SU-DHL-6 (cell line): ENCODE results near the gene NOP14.

ENCODE experiments used
- H2AFZ ChIP-seq: fragments of 200-600 bp; sonication (generic); 2 replicates; pipeline ENCODE4 v1.6.1; 2014; ENCODE audit warnings: low read depth, mild to moderate bottlenecking, moderate library complexity, mixed read lengths, antibody characterized with exemption, low read length; ENCODE audit not compliant: severe bottlenecking
- H3F3A ChIP-seq: fragments of 200-600 bp; shearing (Covaris generic); 2 replicates; pipeline ENCODE4 v1.6.0; 2016; ENCODE audit warnings: antibody characterized with exemption, mild to moderate bottlenecking; ENCODE audit not compliant: insufficient read depth
- H3K27ac ChIP-seq: fragments of 200-600 bp; sonication (generic); 2 replicates; pipeline ENCODE4 v1.5.1; 2016; ENCODE audit warnings: low read depth, mild to moderate bottlenecking, low read length, moderate library complexity, mixed read lengths
- H3K27me3 ChIP-seq: fragments of 200-600 bp; sonication (generic), shearing (Covaris generic); 2 replicates; pipeline ENCODE4 v1.6.0; 2014; ENCODE audit warnings: mild to moderate bottlenecking, low read length
- H3K36me3 ChIP-seq: fragments of 200-600 bp; sonication (generic); 2 replicates; pipeline ENCODE4 v1.6.1; 2014; ENCODE audit warnings: mild to moderate bottlenecking, low read length, mixed read lengths
- H3K4me2 ChIP-seq: fragments of 300-600, 200-600 bp; shearing (Covaris generic), sonication (generic); 2 replicates; pipeline ENCODE4 v1.6.0; 2014; ENCODE audit warnings: low read length, low read depth, mild to moderate bottlenecking; ENCODE audit not compliant: poor library complexity, severe bottlenecking
- H3K4me3 ChIP-seq: fragments of 200-600 bp; sonication (generic); 2 replicates; pipeline ENCODE4 v1.5.1; 2014; ENCODE audit warnings: antibody characterized with exemption, low read length, mild to moderate bottlenecking, mixed read lengths; ENCODE audit not compliant: insufficient read depth, poor library complexity, severe bottlenecking
- H3K79me2 ChIP-seq: fragments of 200-600 bp; sonication (generic); 2 replicates; pipeline ENCODE4 v1.6.1; 2014; ENCODE audit warnings: mild to moderate bottlenecking, low read length, moderate library complexity; ENCODE audit not compliant: insufficient read depth
- H3K9ac ChIP-seq: fragments of 200-600 bp; sonication (generic); 2 replicates; pipeline ENCODE4 v1.7.0; 2014; ENCODE audit warnings: mild to moderate bottlenecking, low read length
- H3K9me2 ChIP-seq: fragments of 200-600 bp; sonication (generic); replicated peaks from 2 replicates; pipeline ENCODE4 v1.6.1; 2014; ENCODE audit warnings: low read length; ENCODE audit not compliant: insufficient read depth
- H3K9me3 ChIP-seq: fragments of 200-600 bp; sonication (generic); 2 replicates; pipeline ENCODE4 v1.6.1; 2014; ENCODE audit warnings: low read length, mixed read lengths; ENCODE audit not compliant: insufficient read depth
- H4K20me1 ChIP-seq: fragments of 200-600 bp; sonication (generic); 2 replicates; pipeline ENCODE4 v1.6.1; 2014; ENCODE audit warnings: low read depth, mild to moderate bottlenecking, antibody characterized with exemption, low read length, moderate library complexity, mixed read lengths
- CTCF ChIP-seq: fragments of 200-600 bp; sonication (generic); IDR thresholded peaks from one replicate; pipeline ENCODE4 v1.5.1; 2017; ENCODE audit warnings: antibody characterized with exemption, mild to moderate bottlenecking, low read length, moderate library complexity; ENCODE audit not compliant: insufficient read depth, poor library complexity, severe bottlenecking
- EZH2phosphoT487 ChIP-seq: fragments of 200-600 bp; sonication (generic), shearing (Covaris generic); conservative IDR thresholded peaks from 2 replicates; pipeline ENCODE4 v1.6.1; 2018; ENCODE audit warnings: mild to moderate bottlenecking, antibody characterized with exemption, low read length, moderate library complexity, mixed read lengths

NOP14 gene

DNA sequence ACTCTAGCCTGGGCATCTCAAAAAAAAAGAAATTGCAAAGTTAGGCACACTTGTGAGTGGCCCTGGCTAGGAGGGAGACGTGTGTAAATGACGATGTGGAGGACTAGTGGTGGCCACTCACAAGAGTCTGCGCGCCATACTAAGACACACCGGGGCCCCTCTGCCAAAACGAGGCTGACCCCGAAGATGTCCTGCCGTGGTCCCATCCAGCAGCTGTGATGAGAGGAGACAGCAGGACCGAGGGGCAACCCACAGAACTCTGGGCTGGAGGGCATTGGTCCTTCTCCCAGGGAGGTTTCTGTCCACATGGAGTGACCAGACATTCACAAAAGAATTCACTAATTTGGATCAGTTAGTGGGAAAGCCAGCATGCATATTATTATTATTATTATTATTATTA lies 47.4 kb downstream of the NOP14 start:
- no peak overlapping the region for H2AFZ ChIP-seq
- no peaks in the 10 kb centered on the region for H4K20me1 ChIP-seq
- no peak for TF ChIP-seq CTCF
- no peak for TF ChIP-seq EZH2phosphoT487
- H3K27ac ChIP-seq: no peak overlapping the region
- no peaks in the 10 kb centered on the region for H3K27me3 ChIP-seq
- H3K4me3 ChIP-seq: no peak overlapping the region
- H3K4me2 ChIP-seq: no peak overlapping the region
- H3K36me3 ChIP-seq: no peaks in the 10 kb centered on the region
- no peaks in the 10 kb centered on the region for H3F3A ChIP-seq
- no peaks in the 10 kb centered on the region for H3K9me3 ChIP-seq
- no peak overlapping the region for H3K9ac ChIP-seq
- no peaks in the 10 kb centered on the region for H3K9me2 ChIP-seq
- H3K79me2 ChIP-seq: no peaks in the 10 kb centered on the region

DNA sequence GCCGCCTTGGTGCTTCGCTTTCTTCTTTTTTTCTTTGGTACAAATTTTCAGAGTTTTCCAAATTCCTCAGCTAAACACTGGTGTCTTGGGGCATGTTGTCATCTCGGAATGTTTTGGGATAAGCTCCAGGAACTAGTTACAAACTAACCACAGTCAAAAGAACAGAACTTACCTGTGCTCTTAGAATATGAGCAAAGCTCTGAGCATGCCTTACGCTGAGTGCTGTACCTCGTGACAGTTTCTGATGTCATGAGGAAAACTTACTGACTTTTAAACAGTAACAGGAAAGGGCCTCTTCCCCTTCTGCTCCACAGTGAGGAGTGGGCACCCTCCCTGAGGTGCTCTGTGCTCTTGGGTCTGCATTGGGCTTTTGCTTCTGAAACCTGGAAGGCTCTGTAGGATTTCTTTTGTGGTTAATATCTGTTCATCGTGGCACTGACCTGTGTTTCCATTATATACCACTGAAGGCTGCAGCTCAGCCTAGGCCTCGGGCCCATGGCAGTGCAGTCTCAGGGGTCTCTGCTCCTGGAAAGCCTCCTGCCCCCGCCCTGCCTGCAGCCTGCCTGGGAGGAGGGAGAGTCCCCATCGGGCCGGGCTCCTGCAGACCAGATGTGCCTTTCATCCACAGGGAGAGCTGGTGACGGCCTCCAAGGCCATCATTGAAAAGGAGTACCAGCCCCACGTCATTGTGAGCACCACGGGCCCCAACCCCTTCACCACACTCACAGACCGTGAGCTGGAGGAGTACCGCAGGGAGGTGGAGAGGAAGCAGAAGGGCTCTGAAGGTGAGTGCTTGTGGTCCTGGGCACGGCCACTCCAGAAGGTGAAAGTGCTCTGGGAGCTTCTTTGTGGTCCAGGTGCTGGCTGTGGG lies 48.7 kb downstream of the NOP14 start:
- Histone ChIP-seq H3K4me3 (no peak overlapping the region), H3K27me3 (no peaks in the 10 kb centered on the region), H3K9ac (no peak overlapping the region), H3K9me2 (no peaks in the 10 kb centered on the region), H3K79me2 (no peaks in the 10 kb centered on the region), H2AFZ (no peak overlapping the region), H3K27ac (no peak overlapping the region), H3F3A (no peaks in the 10 kb centered on the region), H3K4me2 (no peak overlapping the region), H3K36me3 (no peaks in the 10 kb centered on the region), H3K9me3 (no peaks in the 10 kb centered on the region), H4K20me1 (no peaks in the 10 kb centered on the region)
- no peak for TF ChIP-seq CTCF
- no peak for TF ChIP-seq EZH2phosphoT487

- H3F3A ChIP-seq: no peaks in the 10 kb centered on the region
- TF ChIP-seq CTCF (no peak), EZH2phosphoT487 (no peak)
- no peaks in the 10 kb centered on the region for H3K36me3 ChIP-seq
- H3K79me2 ChIP-seq: no peaks in the 10 kb centered on the region
- H3K9me3 ChIP-seq: no peaks in the 10 kb centered on the region
- H4K20me1 ChIP-seq: no peaks in the 10 kb centered on the region
- H3K27ac ChIP-seq: no peak overlapping the region
- H3K4me3 ChIP-seq: no peak overlapping the region
- H2AFZ ChIP-seq: no peak overlapping the region
- no peak overlapping the region for H3K4me2 ChIP-seq
- H3K27me3 ChIP-seq: no peaks in the 10 kb centered on the region
- H3K9me2 ChIP-seq: no peaks in the 10 kb centered on the region
- no peak overlapping the region for H3K9ac ChIP-seq
Observed at GRCh38 chr4:2913168-2913567, 50.0 kb downstream of the NOP14 start.
